A673 (cell line): Measurements from ENCODE around the gene AHRR. TPM values are rescaled to one million over a fixed set of nuclear protein-coding genes. Genes with fewer than 3 reads are reported as not detected.
A peak's percentile ranks its signal among the peaks of the same experiment; 100 is the strongest.

Experiments used
- BruUV-seq: library from RNA; stranded (reverse); fragments of 400-500 nt; replicated peaks from 2 replicates; lab custom pipeline; 2021; lab: Mats Ljungman, UMichigan
- CTCF ChIA-PET: fragments of 300-600 bp; sonication (Branson Sonifier 250); formaldehyde crosslinking; loops from one replicate; lab custom pipeline; 2022; ENCODE audit warnings: antibody characterized with exemption; lab: Charles Lee
- POLR2A ChIA-PET: fragments of 300-600 bp; sonication (Branson Sonifier 250); formaldehyde crosslinking; loops from one replicate; lab custom pipeline; 2022; ENCODE audit warnings: antibody characterized with exemption; ENCODE audit not compliant: low non-redundant PET; lab: Charles Lee
- DNase-seq: peaks from one replicate; pipeline ENCODE4 v3.0.0-alpha.2; 2015; ENCODE audit warnings: low spot score
- H3K27ac ChIP-seq: fragments of 200-600 bp; sonication (generic); 2 replicates; pipeline ENCODE4 v1.5.1; 2016; ENCODE audit warnings: mixed run types, low read depth, mild to moderate bottlenecking, mixed read lengths, antibody characterized with exemption, low read length; ENCODE audit not compliant: poor library complexity, severe bottlenecking
- H3K27me3 ChIP-seq: fragments of 200-600 bp; sonication (generic); replicated peaks from 2 replicates; pipeline ENCODE4 v1.6.1; 2017; ENCODE audit warnings: mixed run types, low read depth, mild to moderate bottlenecking, mixed read lengths, antibody characterized with exemption, low read length; ENCODE audit not compliant: insufficient read depth, poor library complexity
- H3K36me3 ChIP-seq: fragments of 200-600 bp; sonication (generic); 2 replicates; pipeline ENCODE4 v1.6.1; 2016; ENCODE audit warnings: mixed run types, mild to moderate bottlenecking, mixed read lengths, antibody characterized with exemption, low read length; ENCODE audit not compliant: insufficient read depth, poor library complexity, severe bottlenecking
- H3K4me1 ChIP-seq: fragments of 200-600 bp; sonication (generic); 2 replicates; pipeline ENCODE4 v1.6.1; 2017; ENCODE audit warnings: mixed run types, mild to moderate bottlenecking, mixed read lengths, antibody characterized with exemption, low read length; ENCODE audit not compliant: insufficient read depth, poor library complexity, severe bottlenecking
- H3K4me3 ChIP-seq: fragments of 200-600 bp; sonication (generic); 2 replicates; pipeline ENCODE4 v1.5.1; 2016; ENCODE audit warnings: low read depth, mixed run types, mild to moderate bottlenecking, mixed read lengths, low read length; ENCODE audit not compliant: poor library complexity, severe bottlenecking
- H3K9me3 ChIP-seq: fragments of 200-600 bp; sonication (generic); 2 replicates; pipeline ENCODE4 v1.6.1; 2016; ENCODE audit warnings: mixed run types, low read depth, mild to moderate bottlenecking, mixed read lengths, antibody characterized with exemption, low read length; ENCODE audit not compliant: poor library complexity, severe bottlenecking
- CTCF ChIP-seq: fragments of 300-800, 200-600 bp; sonication (generic); conservative IDR thresholded peaks from 2 replicates; pipeline ENCODE4 v1.5.1; 2017; ENCODE audit warnings: low read depth, mild to moderate bottlenecking, antibody characterized with exemption, low read length, moderate library complexity, mixed read lengths
- EZH2 ChIP-seq: fragments of 200-600 bp; sonication (generic); IDR thresholded peaks from 2 replicates; pipeline ENCODE4 v1.6.1; 2017; ENCODE audit warnings: borderline replicate concordance, low read depth, mild to moderate bottlenecking, mixed read lengths, antibody characterized with exemption, low read length; ENCODE audit not compliant: poor library complexity, severe bottlenecking
- intact Hi-C: fragments of 100-400 bp; cut with micrococcal nuclease; formaldehyde crosslinking; loops from one replicate; pipeline ENCODE4 v1.10.0; 2022; ENCODE audit not compliant: unreplicated experiment
- total RNA-seq: library from RNA; stranded (reverse); gene quantifications from 2 replicates; pipeline ENCODE4 v1.2.3, GENCODE V29; 2021

AHRR gene
- total RNA-seq, 1 experiment from 2014 or later: 2.2 TPM

- Histone ChIP-seq H3K4me1 (peaks cover 37% of the 10 kb centered on the region), H3K9me3 (no peaks in the 10 kb centered on the region), H3K4me3 (no peak overlapping the region), H3K27ac (no peak overlapping the region), H3K27me3 (no peaks in the 10 kb centered on the region), H3K36me3 (no peaks in the 10 kb centered on the region)
- intact Hi-C loops: no loop called here
- BruUV-seq: no TSS peak
- CTCF ChIA-PET: no interaction called here
- TF ChIP-seq CTCF (no peak), EZH2 (no peak)
- no peak for DNase-seq
- POLR2A ChIA-PET: no interaction called here
Measured at GRCh38 chr5:370311-370958, 48.9 kb downstream of the AHRR start.

GRCh38 chr5:370959-371810 is 49.7 kb downstream of the AHRR start:
- DNase-seq: no peak
- ChIA-PET CTCF (no interaction called here), POLR2A (no interaction called here)
- H3K36me3 ChIP-seq: no peaks in the 10 kb centered on the region
- intact Hi-C loops: no loop called here
- no TSS peak for BruUV-seq
- no peaks in the 10 kb centered on the region for H3K9me3 ChIP-seq
- no peaks in the 10 kb centered on the region for H3K27me3 ChIP-seq
- TF ChIP-seq CTCF (no peak), EZH2 (no peak)
- peaks cover 37% of the 10 kb centered on the region for H3K4me1 ChIP-seq
- H3K27ac ChIP-seq: peak overlapping the region; percentile 37
- H3K4me3 ChIP-seq: no peak overlapping the region

DNA sequence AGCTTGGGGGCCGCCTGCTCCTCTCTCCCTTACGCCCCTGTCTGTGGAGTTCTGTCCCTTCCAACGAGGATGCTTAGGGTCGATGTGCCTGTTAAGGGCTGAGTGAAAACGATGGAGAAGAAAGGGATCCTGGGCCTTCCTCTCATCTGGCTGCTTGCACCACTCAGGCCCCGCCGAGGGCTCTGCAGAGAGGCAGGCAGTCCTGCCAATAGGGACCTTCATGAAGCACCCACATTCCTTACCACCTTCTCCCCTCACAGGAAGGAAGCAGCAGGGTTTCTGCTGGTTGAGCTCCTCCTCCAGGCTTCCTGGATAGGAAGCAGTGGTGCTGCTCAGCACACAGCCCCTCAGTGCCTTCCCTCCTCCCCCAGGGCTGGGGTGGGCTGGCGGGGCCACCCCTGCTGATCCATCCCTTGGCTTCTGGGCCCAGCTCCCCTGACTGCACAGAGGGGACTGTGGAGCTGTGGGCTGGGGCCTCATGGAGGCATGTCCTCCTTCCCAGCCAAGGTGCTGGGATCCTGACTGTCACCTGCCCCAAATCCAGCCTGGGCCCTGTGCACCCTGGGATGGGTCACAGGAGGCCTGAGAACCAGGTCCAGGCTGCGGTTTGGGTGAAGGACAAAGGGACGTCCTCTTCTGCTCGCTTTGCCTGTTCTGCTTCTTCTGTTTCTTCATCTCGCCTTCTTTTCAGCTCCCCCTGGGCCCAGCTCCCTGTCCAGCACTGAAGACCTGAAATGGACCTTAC is 50.5 kb downstream of the AHRR start:
- BruUV-seq: no TSS peak
- Histone ChIP-seq H3K4me1 (peaks cover 37% of the 10 kb centered on the region), H3K4me3 (no peak overlapping the region), H3K27ac (peak overlapping the region; percentile 72), H3K27me3 (no peaks in the 10 kb centered on the region), H3K36me3 (no peaks in the 10 kb centered on the region), H3K9me3 (no peaks in the 10 kb centered on the region)
- DNase-seq: peak; percentile 65
- ChIA-PET POLR2A (no interaction called here), CTCF (no interaction called here)
- TF ChIP-seq CTCF: no peak
- no peak for TF ChIP-seq EZH2
- intact Hi-C loops: no loop called here
